Left lung (tissue), 10 donors: ENCODE results near the gene TSPEAR. TPM values are rescaled to one million over a fixed set of nuclear protein-coding genes. Genes with fewer than 3 reads are reported as not detected.

ENCODE experiments used
- ATAC-seq: fragments of 200-7000 bp; cut with Tn5 transposase; one replicate; pipeline ENCODE4 v1.9.1; 2020; ENCODE audit warnings: moderate library complexity
- DNase-seq, 4 donors: peaks; one replicate each; pipeline ENCODE4 v3.0.0-alpha.2; 2013 to 2020
- H3K27ac ChIP-seq, 2 donors: fragments of 200-600 bp; sonication (generic) in 1 of 2; one replicate each; pipeline versions ENCODE4 v1.5.0 to v1.8.0; 2020 to 2021
- H3K27me3 ChIP-seq, 2 donors: fragments of 200-600 bp; sonication (generic) in 1 of 2; one replicate each; pipeline versions ENCODE4 v1.5.0 to v1.8.0; 2020 to 2021
- H3K36me3 ChIP-seq, 2 donors: fragments of 200-600 bp; sonication (generic) in 1 of 2; one replicate each; pipeline versions ENCODE4 v1.5.0 to v1.8.0; 2020 to 2021
- H3K4me1 ChIP-seq, 2 donors: fragments of 200-600 bp; one replicate each; pipeline ENCODE4 v1.8.0; 2021
- H3K4me3 ChIP-seq, 2 donors: fragments of 200-600 bp; sonication (generic) in 1 of 2; one replicate each; pipeline versions ENCODE4 v1.5.0 to v1.8.0; 2020 to 2021; ENCODE audit warnings: mild to moderate bottlenecking in 1 of 2
- H3K9me3 ChIP-seq, 2 donors: fragments of 200-600 bp; sonication (generic) in 1 of 2; one replicate each; pipeline versions ENCODE4 v1.5.0 to v1.8.0; 2020 to 2021
- CTCF ChIP-seq, 2 donors: fragments of 200-600 bp; sonication (generic) in 1 of 2; IDR thresholded peaks; one replicate each; pipeline versions ENCODE4 v1.5.0 to v1.8.0; 2021; ENCODE audit warnings: antibody characterized with exemption in 2 of 2
- intact Hi-C, 2 donors: fragments of 100-400 bp; cut with DNase I; formaldehyde crosslinking; loops; one replicate each; pipeline versions ENCODE4 v1.11.2 to v1.14.2; 2022
- polyA plus RNA-seq, 6 donors: library from polyadenylated mRNA; unstranded; fragments of 120-200 nt; gene quantifications; one replicate each; pipeline ENCODE4 v1.2.1, GENCODE V29; 2013; ENCODE audit not compliant: insufficient read length in 6 of 6
- total RNA-seq, 2 donors: library from RNA; stranded (reverse); fragmentation: NEBNext Ultra II Directional; extraction: Animal tissue kit (Norgen Biotek cat#: 25700); gene quantifications; one replicate each; pipeline ENCODE4 v1.2.1, GENCODE V29; 2021
- donor health status: DM: no; HTN: yes; CAD: no.
- donor health status: DM: no; HTN: no; CAD: no.

Gene TSPEAR
- total and polyA plus RNA-seq, 8 donors = 0.10 to 4.7 (median 3.3) TPM

- DNase-seq (peak in 1 of 4 donors; percentile 8), ATAC-seq (no peak)
- Histone ChIP-seq H3K9me3 (no peaks in the 10 kb centered on the region), H3K27me3 (peaks cover 19 to 94% of the 10 kb centered on the region in 2 donors), H3K27ac (no peak overlapping the region), H3K4me1 (no peaks in the 10 kb centered on the region), H3K4me3 (no peak overlapping the region), H3K36me3 (no peaks in the 10 kb centered on the region)
- TF ChIP-seq CTCF (IDR thresholded peaks at IDR 0.05) = no peak
- intact Hi-C loops = no loop called here
These were observed 12.1 kb upstream of the TSPEAR start for GRCh38 chr21:44723177-44724131.

DNA sequence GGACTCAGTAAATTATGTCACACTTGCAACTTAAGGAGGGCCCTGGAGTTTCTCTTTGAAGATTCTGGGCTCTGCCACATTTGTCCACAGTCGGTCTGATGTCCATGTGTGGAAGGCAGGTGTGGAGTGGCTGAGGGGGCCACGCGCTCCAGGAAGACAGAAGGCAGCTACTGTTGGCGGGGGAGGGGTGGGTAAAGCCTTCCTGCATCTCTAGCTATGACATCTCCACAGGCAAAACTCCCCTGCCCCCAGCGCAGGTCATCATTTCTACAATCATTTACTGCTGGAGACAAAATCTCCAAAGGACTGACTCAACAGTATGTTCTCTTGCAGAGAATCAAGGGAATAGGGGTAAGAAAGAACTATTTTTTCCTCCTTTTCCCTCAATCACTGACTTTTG, 11.4 kb upstream of the TSPEAR start:
- ATAC-seq (no peak), DNase-seq (no peak)
- Histone ChIP-seq H3K36me3 (no peaks in the 10 kb centered on the region), H3K4me1 (no peaks in the 10 kb centered on the region), H3K27ac (no peak overlapping the region), H3K9me3 (no peaks in the 10 kb centered on the region), H3K4me3 (no peak overlapping the region), H3K27me3 (peaks cover 19 to 96% of the 10 kb centered on the region in 2 donors)
- no peak for TF ChIP-seq CTCF (IDR thresholded peaks at IDR 0.05)
- intact Hi-C loops = no loop called here

DNA sequence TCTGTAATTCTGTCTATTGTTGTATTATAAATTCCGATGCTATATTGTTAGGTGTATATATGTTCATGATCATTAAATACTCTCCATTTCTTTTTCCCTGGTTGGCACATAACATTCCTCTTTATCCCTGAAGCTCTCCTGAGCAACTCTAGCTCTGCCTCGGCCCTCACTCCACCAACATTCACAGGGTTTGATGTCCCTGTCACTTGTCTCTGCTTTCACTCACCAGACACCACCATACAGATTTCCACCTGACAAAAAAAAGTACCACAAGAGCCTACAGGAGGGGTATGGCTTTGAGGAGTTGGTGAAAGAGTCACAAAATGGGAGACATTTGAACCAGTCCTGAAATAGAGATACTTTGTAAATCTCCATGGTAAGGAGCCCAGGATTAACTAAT, 8.8 kb upstream of the TSPEAR start:
- DNase-seq = no peak
- H3K4me3 ChIP-seq = no peak overlapping the region
- H3K4me1 ChIP-seq = no peaks in the 10 kb centered on the region
- no peaks in the 10 kb centered on the region for H3K9me3 ChIP-seq
- TF ChIP-seq CTCF (IDR thresholded peaks at IDR 0.05) = no peak
- intact Hi-C loops = no loop called here
- no peaks in the 10 kb centered on the region for H3K36me3 ChIP-seq
- H3K27me3 ChIP-seq = peaks cover 19 to 86% of the 10 kb centered on the region in 2 donors
- no peak for ATAC-seq
- H3K27ac ChIP-seq = no peak overlapping the region

- TF ChIP-seq CTCF (IDR thresholded peaks at IDR 0.05) = no peak
- ATAC-seq = no peak
- intact Hi-C loops = no loop called here
- Histone ChIP-seq H3K36me3 (no peaks in the 10 kb centered on the region), H3K27ac (no peak overlapping the region), H3K27me3 (peaks cover 14 to 86% of the 10 kb centered on the region in 2 donors), H3K4me3 (no peak overlapping the region), H3K4me1 (no peaks in the 10 kb centered on the region), H3K9me3 (no peaks in the 10 kb centered on the region)
- peak in 1 of 4 donors; percentile 25 for DNase-seq
These were observed 7.2 kb upstream of the TSPEAR start for GRCh38 chr21:44718571-44718970.

- ATAC-seq (no peak), DNase-seq (no peak)
- peaks cover 14 to 86% of the 10 kb centered on the region in 2 donors for H3K27me3 ChIP-seq
- no peaks in the 10 kb centered on the region for H3K36me3 ChIP-seq
- no peak for TF ChIP-seq CTCF (IDR thresholded peaks at IDR 0.05)
- H3K4me1 ChIP-seq = no peaks in the 10 kb centered on the region
- no peak overlapping the region for H3K4me3 ChIP-seq
- H3K9me3 ChIP-seq = no peaks in the 10 kb centered on the region
- intact Hi-C loops = no loop called here
- no peak overlapping the region for H3K27ac ChIP-seq
These were observed 6.7 kb upstream of the TSPEAR start for GRCh38 chr21:44718093-44718492.
